Calu3 (cell line): ENCODE measurements around the gene MAN1A2. TPM values are rescaled to one million over a fixed set of nuclear protein-coding genes. Genes with fewer than 3 reads are reported as not detected.

Source experiments
- BruUV-seq: library from RNA; stranded (reverse); fragments of 400-500 nt; replicated peaks from 2 replicates; lab custom pipeline; 2021; lab: Mats Ljungman, UMichigan
- CTCF ChIA-PET: fragments of 300-600 bp; sonication (Branson Sonifier 250); formaldehyde crosslinking; loops from one replicate; lab custom pipeline; 2022; ENCODE audit warnings: antibody characterized with exemption; lab: Charles Lee
- DNase-seq: peaks from one replicate; pipeline ENCODE4 v3.0.0; 2022
- H3K27ac Mint-ChIP-seq: one replicate; pipeline ENCODE4 v1.8.0; 2022; ENCODE audit warnings: mixed read lengths; ENCODE audit not compliant: unreplicated experiment
- H3K27me3 Mint-ChIP-seq: one replicate; pipeline ENCODE4 v1.8.0; 2022; ENCODE audit warnings: mixed read lengths; ENCODE audit not compliant: unreplicated experiment
- H3K36me3 Mint-ChIP-seq: one replicate; pipeline ENCODE4 v1.8.0; 2022; ENCODE audit warnings: mild to moderate bottlenecking, moderate library complexity, mixed read lengths; ENCODE audit not compliant: insufficient read depth, unreplicated experiment
- H3K4me1 Mint-ChIP-seq: one replicate; pipeline ENCODE4 v1.8.0; 2022; ENCODE audit warnings: mild to moderate bottlenecking, low read depth, mixed read lengths; ENCODE audit not compliant: unreplicated experiment
- H3K4me3 Mint-ChIP-seq: one replicate; pipeline ENCODE4 v1.8.0; 2022; ENCODE audit warnings: mild to moderate bottlenecking, low read depth, moderate library complexity, mixed read lengths; ENCODE audit not compliant: unreplicated experiment
- H3K9me3 Mint-ChIP-seq: one replicate; pipeline ENCODE4 v1.8.0; 2022; ENCODE audit warnings: low read depth, mixed read lengths; ENCODE audit not compliant: unreplicated experiment
- intact Hi-C: fragments of 100-400 bp; cut with micrococcal nuclease; formaldehyde crosslinking; loops from one replicate; pipeline ENCODE4 v1.10.0; 2022; ENCODE audit not compliant: unreplicated experiment
- total RNA-seq: library from RNA; stranded (reverse); gene quantifications from 2 replicates; pipeline ENCODE4 v1.2.3, GENCODE V29; 2022
- TF ChIP-seq, protein P1 (sequence below): fragments of 200-600 bp; IDR thresholded peaks from one replicate; pipeline ENCODE4 v1.8.0; 2022; ENCODE audit warnings: antibody characterized with exemption; ENCODE audit not compliant: unreplicated experiment

Gene MAN1A2
- total RNA-seq, 1 experiment from 2014 or later = 28.2 TPM

DNA sequence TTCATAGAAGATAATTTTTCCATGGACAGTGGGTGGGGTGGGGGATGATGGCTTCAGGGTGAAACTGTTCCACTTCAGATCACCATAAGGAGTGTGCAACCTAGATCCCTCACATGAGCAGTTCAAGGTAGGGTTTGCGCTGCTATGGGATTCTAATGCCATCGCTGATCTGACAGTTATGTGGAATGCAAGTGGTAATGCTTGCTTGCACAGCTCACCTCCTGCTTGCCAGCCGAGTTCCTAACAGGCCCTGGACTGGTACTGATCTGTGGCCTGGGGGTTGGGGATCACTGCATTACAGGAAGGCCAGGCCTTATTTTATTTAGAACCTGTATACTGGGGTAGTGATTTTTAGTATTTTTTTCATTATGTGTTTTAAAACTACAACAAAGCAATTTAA lies 22.0 kb downstream of the MAN1A2 start:
- Mint-ChIP-seq H3K9me3 (no peaks in the 10 kb centered on the region), H3K4me3 (no peak overlapping the region), H3K27me3 (no peaks in the 10 kb centered on the region), H3K27ac (no peak overlapping the region), H3K4me1 (peaks cover 10% of the 10 kb centered on the region), H3K36me3 (no peaks in the 10 kb centered on the region)
- DNase-seq = no peak
- TF ChIP-seq, protein P1, sequence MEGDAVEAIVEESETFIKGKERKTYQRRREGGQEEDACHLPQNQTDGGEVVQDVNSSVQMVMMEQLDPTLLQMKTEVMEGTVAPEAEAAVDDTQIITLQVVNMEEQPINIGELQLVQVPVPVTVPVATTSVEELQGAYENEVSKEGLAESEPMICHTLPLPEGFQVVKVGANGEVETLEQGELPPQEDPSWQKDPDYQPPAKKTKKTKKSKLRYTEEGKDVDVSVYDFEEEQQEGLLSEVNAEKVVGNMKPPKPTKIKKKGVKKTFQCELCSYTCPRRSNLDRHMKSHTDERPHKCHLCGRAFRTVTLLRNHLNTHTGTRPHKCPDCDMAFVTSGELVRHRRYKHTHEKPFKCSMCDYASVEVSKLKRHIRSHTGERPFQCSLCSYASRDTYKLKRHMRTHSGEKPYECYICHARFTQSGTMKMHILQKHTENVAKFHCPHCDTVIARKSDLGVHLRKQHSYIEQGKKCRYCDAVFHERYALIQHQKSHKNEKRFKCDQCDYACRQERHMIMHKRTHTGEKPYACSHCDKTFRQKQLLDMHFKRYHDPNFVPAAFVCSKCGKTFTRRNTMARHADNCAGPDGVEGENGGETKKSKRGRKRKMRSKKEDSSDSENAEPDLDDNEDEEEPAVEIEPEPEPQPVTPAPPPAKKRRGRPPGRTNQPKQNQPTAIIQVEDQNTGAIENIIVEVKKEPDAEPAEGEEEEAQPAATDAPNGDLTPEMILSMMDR = no peak
- intact Hi-C loops = no loop called here
- no TSS peak for BruUV-seq
- CTCF ChIA-PET = no interaction called here

- no TSS peak for BruUV-seq
- intact Hi-C loops = no loop called here
Observed at GRCh38 chr1:117389779-117390178, 22.5 kb downstream of the MAN1A2 start.

GRCh38 chr1:117392771-117393170 lies 25.5 kb downstream of the MAN1A2 start:
- no peak for DNase-seq
- Mint-ChIP-seq H3K4me3 (no peak overlapping the region), H3K4me1 (peaks cover 10% of the 10 kb centered on the region), H3K36me3 (no peaks in the 10 kb centered on the region), H3K27ac (no peak overlapping the region), H3K9me3 (no peaks in the 10 kb centered on the region), H3K27me3 (no peaks in the 10 kb centered on the region)
- TF ChIP-seq, protein P1 = no peak
- intact Hi-C loops = no loop called here
- no TSS peak for BruUV-seq
- CTCF ChIA-PET = no interaction called here

More at GRCh38 chr1:117389779-117390178, 22.5 kb downstream of the MAN1A2 start:
- Mint-ChIP-seq H3K36me3 (no peaks in the 10 kb centered on the region), H3K9me3 (no peaks in the 10 kb centered on the region), H3K27ac (no peak overlapping the region), H3K4me1 (peaks cover 10% of the 10 kb centered on the region), H3K27me3 (no peaks in the 10 kb centered on the region), H3K4me3 (no peak overlapping the region)
- DNase-seq = no peak
- CTCF ChIA-PET = no interaction called here
- TF ChIP-seq, protein P1 = no peak

DNA sequence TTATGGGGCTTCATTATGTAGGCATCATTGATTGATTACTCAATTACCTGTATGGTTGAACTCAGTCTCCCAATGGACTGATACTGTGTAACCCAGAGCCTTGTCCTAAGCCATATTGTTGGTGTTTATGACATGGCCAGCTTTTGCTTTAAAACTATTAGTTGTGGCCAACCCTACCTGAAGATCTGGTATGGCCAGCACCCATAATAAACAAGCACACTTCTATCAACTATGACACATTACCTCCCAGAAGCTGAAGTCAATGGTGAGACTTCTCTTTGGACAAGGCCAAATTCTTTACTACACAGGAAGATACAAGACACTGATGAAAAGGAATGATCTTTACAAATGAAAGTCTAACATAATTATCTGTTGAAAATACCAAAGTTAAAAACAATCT lies 28.8 kb downstream of the MAN1A2 start:
- intact Hi-C loops = no loop called here
- Mint-ChIP-seq H3K9me3 (no peaks in the 10 kb centered on the region), H3K4me1 (peaks cover 10% of the 10 kb centered on the region), H3K27me3 (no peaks in the 10 kb centered on the region), H3K4me3 (no peak overlapping the region), H3K36me3 (no peaks in the 10 kb centered on the region), H3K27ac (no peak overlapping the region)
- CTCF ChIA-PET = no interaction called here
- TF ChIP-seq, protein P1 = no peak
- BruUV-seq = no TSS peak
- DNase-seq = no peak
